Measurements from ENCODE around the gene CDK5RAP2. TPM values are rescaled to one million over a fixed set of nuclear protein-coding genes. Genes with fewer than 3 reads are reported as not detected.
A peak's percentile ranks its signal among the peaks of the same experiment; 100 is the strongest.
"Not testable (repeated sequence)": the region's sequence is repeated elsewhere in the genome, so short reads cannot be mapped to it uniquely, and the experiment has no call there.

CDK5RAP2 gene
- total RNA-seq, 1 donor from 2014 or later, result 18.7 TPM

- no peak for DNase-seq
These were observed 115.6 kb downstream of the CDK5RAP2 start for GRCh38 chr9:120464176-120464886.

- DNase-seq, result no peak
These were observed 116.2 kb downstream of the CDK5RAP2 start for GRCh38 chr9:120463765-120464164.

GRCh38 chr9:120461677-120462076, 118.3 kb downstream of the CDK5RAP2 start:
- DNase-seq, result not testable (repeated sequence)

- DNase-seq, result no peak
These were observed 123.7 kb downstream of the CDK5RAP2 start for GRCh38 chr9:120456218-120456617.

GRCh38 chr9:120454467-120454866, 125.5 kb downstream of the CDK5RAP2 start:
- no peak for DNase-seq

- no peak for DNase-seq
These were observed 126.2 kb downstream of the CDK5RAP2 start for GRCh38 chr9:120453792-120454191.

GRCh38 chr9:120452631-120453030, 127.3 kb downstream of the CDK5RAP2 start:
- no peak for DNase-seq

GRCh38 chr9:120450916-120451315, 129.1 kb downstream of the CDK5RAP2 start:
- no peak for DNase-seq

GRCh38 chr9:120449566-120449965, 130.4 kb downstream of the CDK5RAP2 start:
- DNase-seq, result no peak

GRCh38 chr9:120447959-120448500, 131.9 kb downstream of the CDK5RAP2 start:
- no peak for DNase-seq

GRCh38 chr9:120446671-120447070, 133.3 kb downstream of the CDK5RAP2 start:
- DNase-seq, result no peak

GRCh38 chr9:120443976-120444375, 136.0 kb downstream of the CDK5RAP2 start:
- DNase-seq, result no peak

GRCh38 chr9:120443489-120443888, 136.5 kb downstream of the CDK5RAP2 start:
- DNase-seq, result no peak

- DNase-seq, result no peak
These were observed 137.5 kb downstream of the CDK5RAP2 start for GRCh38 chr9:120442308-120442995.

- no peak for DNase-seq
These were observed 138.3 kb downstream of the CDK5RAP2 start for GRCh38 chr9:120441426-120442307.

- DNase-seq, result no peak
These were observed 139.2 kb downstream of the CDK5RAP2 start for GRCh38 chr9:120440791-120441190.

- no peak for DNase-seq
These were observed 140.0 kb downstream of the CDK5RAP2 start for GRCh38 chr9:120439926-120440325.

- peak; percentile 50 for DNase-seq
These were observed 141.0 kb downstream of the CDK5RAP2 start for GRCh38 chr9:120438836-120439546.

- peak; percentile 69 for DNase-seq
These were observed 141.9 kb downstream of the CDK5RAP2 start for GRCh38 chr9:120438111-120438510.

GRCh38 chr9:120436983-120437475, 142.9 kb downstream of the CDK5RAP2 start:
- no peak for DNase-seq

- DNase-seq, result no peak
These were observed 143.5 kb downstream of the CDK5RAP2 start for GRCh38 chr9:120436446-120436845.

- no peak for DNase-seq
These were observed 144.9 kb downstream of the CDK5RAP2 start for GRCh38 chr9:120435091-120435490.

Data from dermis blood vessel endothelial cell (primary cell).